GM18861 (cell line): ENCODE results near the gene GNAQ.

Experiments used
- ATAC-seq: cut with Tn5 transposase; IDR thresholded peaks from one replicate; pipeline ENCODE4 v1.9.1; 2021; ENCODE audit not compliant: unreplicated experiment

The GNAQ gene

GRCh38 chr9:77975036-77975435 is 56.6 kb downstream of the GNAQ start:
- ATAC-seq = no peak

DNA sequence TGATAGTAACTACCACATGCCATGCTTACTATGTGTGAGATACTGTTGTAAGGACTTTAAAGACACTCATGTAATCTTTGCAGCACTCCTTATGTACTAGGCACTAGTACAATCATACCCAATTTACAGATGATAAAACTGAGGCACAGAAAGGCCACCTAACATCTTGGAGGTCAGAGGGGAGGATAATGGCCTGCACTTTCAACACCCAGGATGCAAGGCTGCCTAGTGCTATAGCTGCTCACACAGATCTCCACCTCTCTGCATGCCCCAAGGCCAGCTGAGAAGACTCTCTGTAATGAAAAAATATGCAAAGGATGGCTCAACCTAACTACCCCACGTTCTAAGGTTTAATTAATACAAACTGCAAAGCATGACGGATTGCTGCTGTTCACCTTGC is 57.2 kb downstream of the GNAQ start:
- no peak for ATAC-seq

DNA sequence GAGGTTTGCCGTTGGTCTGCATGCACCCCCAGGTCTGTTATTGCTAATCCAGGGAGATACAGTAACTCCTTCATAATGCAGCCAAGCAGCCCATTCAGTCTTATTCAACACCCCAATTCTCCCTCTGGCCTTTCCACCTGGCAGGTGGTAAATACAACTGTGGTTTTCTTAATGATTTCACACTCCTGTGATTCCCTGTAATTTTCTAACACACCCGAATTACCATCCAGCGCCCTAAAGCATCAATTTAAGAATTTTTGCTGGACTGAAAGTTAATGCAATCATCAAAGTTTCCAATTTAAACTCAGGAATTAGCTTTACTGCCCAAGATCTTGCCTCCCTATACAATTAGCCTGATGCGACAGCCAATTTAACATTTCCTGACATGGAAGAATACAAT is 62.5 kb downstream of the GNAQ start:
- no peak for ATAC-seq

DNA sequence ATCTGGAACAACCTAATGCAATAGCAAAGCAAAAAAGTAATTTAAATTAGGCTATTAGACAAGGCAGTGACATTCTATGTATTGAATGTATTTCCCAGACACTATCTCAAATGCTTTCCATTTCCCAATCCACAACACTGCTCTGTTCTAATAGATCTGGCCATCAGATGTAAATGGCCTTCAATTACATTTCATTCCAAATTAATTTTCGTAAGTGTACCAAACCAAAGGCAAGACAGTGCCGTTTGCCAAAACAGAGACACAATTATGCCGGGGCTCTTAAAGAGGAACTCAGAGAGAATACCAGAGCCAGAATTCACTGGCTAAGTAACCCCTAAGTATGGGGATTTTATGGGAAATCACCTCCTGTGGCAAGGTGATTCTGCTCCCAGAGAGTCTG is 63.1 kb downstream of the GNAQ start:
- ATAC-seq = no peak

- ATAC-seq = no peak
Observed at GRCh38 chr9:77966718-77967117, 64.9 kb downstream of the GNAQ start.

GRCh38 chr9:77965445-77966123 is 66.0 kb downstream of the GNAQ start:
- no peak for ATAC-seq

- no peak for ATAC-seq
Observed at GRCh38 chr9:77964258-77964657, 67.4 kb downstream of the GNAQ start.

GRCh38 chr9:77961541-77961940 is 70.1 kb downstream of the GNAQ start:
- ATAC-seq = no peak

DNA sequence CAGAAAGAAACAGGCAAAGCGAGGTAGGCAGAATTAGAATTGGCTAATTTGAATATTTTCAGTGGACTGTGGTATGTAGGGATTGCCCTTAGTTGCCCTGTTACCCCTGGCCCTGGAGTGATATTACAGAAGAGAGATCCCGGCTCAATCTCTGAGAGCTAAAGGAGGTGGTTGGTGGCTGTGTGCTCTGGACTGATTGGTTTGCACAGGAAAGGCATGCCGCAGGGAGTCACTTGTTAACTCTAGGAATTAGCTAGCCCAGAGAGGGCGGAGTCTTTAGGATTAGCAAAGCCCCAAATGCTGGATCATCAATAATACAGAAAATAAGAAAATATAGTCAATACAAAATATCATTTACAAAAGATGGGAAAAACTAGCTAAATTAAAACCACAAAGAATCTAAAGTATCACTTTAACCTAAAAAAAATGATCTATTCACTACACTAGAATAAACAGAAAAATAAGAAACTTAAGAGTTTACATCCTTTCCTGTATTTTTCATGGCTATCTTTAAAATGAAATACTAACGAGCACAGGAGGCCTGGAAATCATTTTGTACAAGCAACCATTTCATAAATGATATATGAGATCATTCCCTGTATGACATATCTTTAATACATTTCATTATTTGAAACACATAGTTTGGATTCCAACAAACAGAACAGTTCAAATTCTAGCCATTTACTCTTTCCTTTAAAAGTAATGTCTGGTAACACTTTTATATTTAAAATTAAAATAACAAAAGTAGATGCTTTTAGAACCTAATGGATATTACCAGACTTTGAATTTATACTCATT is 71.1 kb downstream of the GNAQ start:
- no peak for ATAC-seq

DNA sequence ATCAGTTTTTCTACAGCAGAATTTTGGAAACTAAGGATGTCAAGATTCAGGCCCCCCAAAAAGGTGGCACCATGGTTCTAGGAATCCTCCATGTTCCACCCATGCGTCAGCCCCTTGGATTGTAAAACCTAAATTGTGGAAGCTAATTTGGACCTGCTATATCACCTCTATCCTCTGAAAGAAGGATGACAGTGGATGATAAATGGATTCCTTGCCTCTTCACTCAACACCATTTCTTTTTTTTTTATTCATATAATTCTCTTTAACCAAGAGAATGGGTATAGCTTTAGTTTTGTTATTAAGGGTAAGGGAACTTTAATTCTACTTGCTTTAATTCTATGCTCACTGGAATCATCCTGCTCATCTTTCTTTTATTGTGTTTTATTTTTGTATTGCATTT is 71.8 kb downstream of the GNAQ start:
- no peak for ATAC-seq

- ATAC-seq = no peak
Observed at GRCh38 chr9:77957652-77958051, 74.0 kb downstream of the GNAQ start.

GRCh38 chr9:77956555-77956954 is 75.1 kb downstream of the GNAQ start:
- ATAC-seq = no peak

GRCh38 chr9:77954666-77955015 is 77.0 kb downstream of the GNAQ start:
- no peak for ATAC-seq

- no peak for ATAC-seq
Observed at GRCh38 chr9:77954013-77954665, 77.5 kb downstream of the GNAQ start.

DNA sequence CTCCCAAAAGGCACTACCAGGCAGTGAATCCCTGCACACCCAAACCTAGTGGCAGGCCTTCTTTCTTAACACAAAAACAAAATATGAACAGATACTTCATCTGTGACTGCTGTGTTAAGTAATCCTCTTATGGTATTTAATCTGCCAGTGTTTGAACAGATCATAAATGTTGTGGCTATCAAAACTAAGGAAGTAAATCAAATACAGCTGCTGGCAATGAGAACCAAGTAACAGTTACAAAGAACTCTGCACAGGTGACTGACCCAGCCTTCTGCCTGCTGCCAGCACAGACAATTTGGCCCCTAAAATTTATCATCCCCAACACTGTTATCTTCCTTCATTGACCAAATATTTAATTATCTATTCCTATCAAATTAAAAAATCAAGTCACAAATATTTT is 78.0 kb downstream of the GNAQ start:
- no peak for ATAC-seq

DNA sequence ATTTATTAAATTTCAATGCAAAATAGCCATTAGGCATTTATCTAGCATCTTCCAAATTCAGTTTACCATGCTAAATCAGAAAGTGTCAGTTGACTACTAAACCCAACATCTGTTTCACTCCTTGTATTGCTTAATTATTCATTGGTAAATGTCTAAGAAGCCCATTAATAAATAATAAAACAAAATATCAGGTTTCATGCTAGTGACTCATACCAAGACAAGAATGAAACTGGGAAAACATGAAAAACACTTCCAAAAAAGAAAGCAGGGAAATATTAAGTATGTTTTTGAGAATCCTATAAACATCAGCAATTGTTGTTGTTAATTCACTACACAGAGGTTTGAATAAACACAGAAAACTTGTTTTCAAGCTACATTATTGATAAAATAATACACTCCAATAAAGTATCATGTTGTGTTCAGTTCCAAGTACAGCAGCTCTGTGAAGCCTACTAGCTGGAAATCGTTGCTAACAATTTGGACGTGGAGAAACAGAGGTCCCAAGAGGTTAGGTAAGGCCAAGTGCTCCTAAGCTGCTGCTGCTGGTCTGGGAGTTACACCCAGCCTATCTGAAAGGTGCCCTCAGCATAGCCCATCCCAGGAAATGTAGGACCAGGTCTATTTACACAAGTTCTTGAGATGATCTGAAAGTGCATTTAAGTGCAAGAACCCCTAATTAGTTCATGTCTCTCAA is 78.8 kb downstream of the GNAQ start:
- ATAC-seq = no peak

GRCh38 chr9:77951369-77951768 is 80.2 kb downstream of the GNAQ start:
- ATAC-seq = no peak

DNA sequence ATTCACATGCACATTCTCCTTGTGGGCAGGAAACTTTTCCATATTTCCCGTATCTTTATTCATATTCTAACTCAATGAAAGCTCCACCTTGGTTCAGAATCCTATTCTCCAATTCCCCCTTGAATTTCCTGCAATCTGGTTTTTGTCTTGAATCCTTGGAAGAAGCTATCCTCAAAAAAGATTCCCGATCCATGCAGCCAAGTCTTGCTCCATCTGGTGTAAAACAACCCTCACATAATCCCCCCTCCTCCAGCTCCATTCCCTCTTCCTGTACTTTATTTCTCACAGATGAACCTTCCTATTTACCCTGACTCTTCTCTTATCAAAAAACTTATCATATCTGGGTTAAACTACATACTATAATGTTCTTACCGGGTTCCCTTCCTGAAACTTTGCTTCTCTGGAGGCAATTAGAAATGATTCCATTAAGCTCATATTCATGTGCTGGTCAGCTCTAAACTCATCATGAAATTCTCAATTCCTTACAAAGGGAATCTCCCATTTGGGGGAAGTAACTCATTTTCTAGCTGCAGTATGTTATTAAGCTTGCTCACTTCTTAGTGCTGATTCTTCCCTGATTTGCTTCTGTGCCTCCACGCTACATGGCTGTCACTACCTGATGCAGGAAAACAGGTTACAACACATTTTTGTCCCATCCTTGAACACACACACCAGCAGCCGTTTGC is 81.7 kb downstream of the GNAQ start:
- ATAC-seq = no peak

DNA sequence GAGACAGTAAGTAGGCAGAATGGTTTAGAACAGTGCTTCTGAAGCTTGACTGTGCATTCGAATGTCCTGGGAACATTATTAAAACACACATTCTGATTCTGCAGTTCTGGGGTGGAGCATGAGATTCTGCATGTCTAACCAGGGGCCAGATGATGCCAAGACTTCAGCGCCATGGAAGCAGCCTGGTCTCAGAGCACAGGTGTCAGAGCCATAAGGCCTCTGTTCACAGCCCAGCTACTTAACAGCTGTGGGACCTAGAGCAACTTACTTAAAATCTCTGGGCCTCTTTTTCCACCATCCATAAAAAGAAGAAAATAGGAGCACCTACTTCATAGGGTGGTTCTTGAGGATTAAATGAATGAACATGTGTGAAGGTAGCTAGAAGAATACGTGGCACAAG is 84.0 kb downstream of the GNAQ start:
- ATAC-seq = no peak

DNA sequence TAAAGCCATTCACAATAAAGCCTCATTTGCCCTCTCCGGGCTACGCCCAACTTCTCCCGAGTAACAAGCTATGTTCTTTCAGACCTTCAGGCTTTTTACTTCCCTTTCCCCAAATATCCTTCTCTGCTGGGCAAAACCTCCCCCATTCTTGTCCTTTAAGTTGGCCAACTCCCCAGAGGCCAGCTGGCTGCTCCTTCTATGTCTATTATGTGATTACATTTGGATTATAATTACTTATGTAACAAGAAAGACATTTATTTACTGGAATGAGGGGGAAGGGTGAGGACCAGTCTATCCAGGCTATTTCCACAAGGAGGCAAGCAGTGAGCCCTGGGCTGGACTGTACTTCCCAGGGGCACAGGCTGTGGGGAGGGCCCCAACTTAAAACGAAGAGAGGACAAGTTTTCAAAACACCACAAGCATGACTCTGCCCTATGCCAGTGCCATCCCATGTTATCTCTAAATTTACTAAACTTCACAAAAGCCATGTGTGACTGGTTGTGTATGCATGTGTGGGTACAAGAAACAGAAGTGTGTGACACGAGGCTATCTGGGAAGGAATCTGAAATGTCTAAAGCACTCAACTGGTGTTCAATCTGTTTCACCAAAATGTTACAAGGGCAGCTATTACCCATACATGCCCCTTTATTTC is 84.5 kb downstream of the GNAQ start:
- no peak for ATAC-seq

DNA sequence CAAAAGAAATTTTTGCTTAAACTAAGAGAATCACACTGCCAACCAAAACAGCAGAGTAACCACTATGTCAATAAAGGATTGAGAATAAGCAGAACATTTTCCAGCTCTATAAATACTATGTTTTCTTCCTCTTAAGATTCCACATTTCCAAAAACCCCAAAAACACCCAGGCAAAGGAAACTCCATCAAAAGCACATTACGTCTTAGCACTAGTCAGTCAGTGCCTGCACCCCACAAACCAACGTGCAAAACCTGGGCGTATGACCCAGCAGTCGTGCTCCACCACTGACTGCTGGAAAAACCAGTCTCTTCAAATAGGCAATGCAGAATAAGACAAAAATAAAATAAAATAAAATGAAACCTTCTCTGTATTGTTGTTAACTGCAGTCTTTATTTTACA is 85.3 kb downstream of the GNAQ start:
- ATAC-seq = no peak
